CD4-positive, alpha-beta T cell treated with Interleukin-15 for 4 hours (primary cell): ENCODE results near the gene CXCR3.
"Not testable (repeated sequence)": the region's sequence is repeated elsewhere in the genome, so short reads cannot be mapped to it uniquely, and the experiment has no call there.

Source experiments
- DNase-seq: peaks from one replicate; pipeline ENCODE4 v3.0.0-alpha.2; 2020; ENCODE audit warnings: low spot score

CXCR3 gene

GRCh38 chrX:71636438-71637252, 18.3 kb upstream of the CXCR3 start:
- DNase-seq: peak; percentile 21

GRCh38 chrX:71634366-71634765, 16.1 kb upstream of the CXCR3 start:
- no peak for DNase-seq

- DNase-seq: no peak
These were observed 14.8 kb upstream of the CXCR3 start for GRCh38 chrX:71632923-71633657.

- DNase-seq: no peak
These were observed 11.2 kb upstream of the CXCR3 start for GRCh38 chrX:71629467-71629866.

GRCh38 chrX:71627588-71628404, 9.5 kb upstream of the CXCR3 start:
- no peak for DNase-seq

- no peak for DNase-seq
These were observed 8.3 kb upstream of the CXCR3 start for GRCh38 chrX:71626576-71626975.

GRCh38 chrX:71625471-71625870, 7.2 kb upstream of the CXCR3 start:
- no peak for DNase-seq

GRCh38 chrX:71623714-71624113, 5.4 kb upstream of the CXCR3 start:
- DNase-seq: no peak

GRCh38 chrX:71622576-71623450, 4.5 kb upstream of the CXCR3 start:
- DNase-seq: peak; percentile 76

GRCh38 chrX:71622032-71622575, 3.8 kb upstream of the CXCR3 start:
- DNase-seq: no peak

GRCh38 chrX:71621603-71622002, 3.3 kb upstream of the CXCR3 start:
- DNase-seq: no peak

- DNase-seq: no peak
These were observed 1.7 kb upstream of the CXCR3 start for GRCh38 chrX:71619986-71620385.

GRCh38 chrX:71619193-71619592, 882 bp upstream of the CXCR3 start:
- peak; percentile 50 for DNase-seq

GRCh38 chrX:71618787-71619186, 476 bp upstream of the CXCR3 start:
- DNase-seq: no peak

- no peak for DNase-seq
These were observed 569 bp downstream of the CXCR3 start for GRCh38 chrX:71617742-71618141.

GRCh38 chrX:71616672-71617529, 1.4 kb downstream of the CXCR3 start:
- peak; percentile 26 for DNase-seq

- DNase-seq: no peak
These were observed 2.4 kb downstream of the CXCR3 start for GRCh38 chrX:71615954-71616353.

GRCh38 chrX:71615056-71615455, 3.3 kb downstream of the CXCR3 start:
- DNase-seq: no peak

- DNase-seq: no peak
These were observed 6.1 kb downstream of the CXCR3 start for GRCh38 chrX:71612256-71612655.

GRCh38 chrX:71611736-71612135, 6.6 kb downstream of the CXCR3 start:
- DNase-seq: not testable (repeated sequence)
